ENCODE measurements around the gene EPG5. TPM values are rescaled to one million over a fixed set of nuclear protein-coding genes. Genes with fewer than 3 reads are reported as not detected.
A peak's percentile ranks its signal among the peaks of the same experiment; 100 is the strongest.

EPG5 gene
- total and polyA plus RNA-seq, 2 of the 4 experiments (the other 2 are of a cell fraction) = 37.3 to 114 TPM

- Histone ChIP-seq H3K4me3 (ENCODE audit: insufficient read depth, low read depth, low read length) (no peak overlapping the region), H3K4ac (ENCODE audit: low read depth, low read length) (peak overlapping the region; percentile 98), H3K27me3 (ENCODE audit: control insufficient read depth, insufficient read depth, low read length) (no peaks in the 10 kb centered on the region), H3K9ac (ENCODE audit: low read depth, low read length) (peak overlapping the region; percentile 98), H3K4me1 (ENCODE audit: control insufficient read depth, insufficient read depth, low read length) (peaks cover 24% of the 10 kb centered on the region), H4K91ac (ENCODE audit: insufficient read depth, low read depth, low read length) (peak overlapping the region; percentile 100), H2BK15ac (ENCODE audit: low read depth, low read length) (peak overlapping the region; percentile 100), H2BK20ac (ENCODE audit: low read depth, low read length) (peak overlapping the region; percentile 100), H2AFZ (replicated peaks; ENCODE audit: low read length, poor library complexity) (peak overlapping the region; percentile 25), H3K14ac (replicated peaks; ENCODE audit: low read depth, low read length) (peak overlapping the region; percentile 100), H2BK5ac (ENCODE audit: low read depth, low read length, poor library complexity, severe bottlenecking) (peak overlapping the region; percentile 100), H3K9me1 (ENCODE audit: insufficient read depth, low read length) (peaks cover 12% of the 10 kb centered on the region), H3K23ac (ENCODE audit: low read depth, low read length) (peak overlapping the region; percentile 100), H3K56ac (ENCODE audit: extremely low read depth, insufficient read depth, low read length) (peak overlapping the region; percentile 100), H3K27ac (ENCODE audit: insufficient read depth, low read length) (peak overlapping the region; percentile 100), H2BK120ac (ENCODE audit: low read depth, low read length) (peak overlapping the region; percentile 99), H3K9me3 (ENCODE audit: control insufficient read depth, insufficient read depth, low read length) (peaks cover 10% of the 10 kb centered on the region; the same call in 1 of the 2 replicates), H3K18ac (ENCODE audit: low read depth, low read length) (peak overlapping the region; percentile 100), H2AK5ac (ENCODE audit: low read depth, low read length) (peak overlapping the region; percentile 100), H3K4me2 (ENCODE audit: low read depth, low read length) (peak overlapping the region; percentile 67), H3K79me1 (ENCODE audit: low read depth in 1 of 2, low read length in 2 of 2) (peaks cover 0 to 24% of the 10 kb centered on the region in 2 experiments; a peak in 2 of 4 replicates), H4K5ac (ENCODE audit: low read depth, low read length) (peak overlapping the region; percentile 100), H4K20me1 (ENCODE audit: insufficient read depth, low read length) (no peaks in the 10 kb centered on the region), H3K36me3 (ENCODE audit: control insufficient read depth, insufficient read depth, low read length) (no peaks in the 10 kb centered on the region), H2AK9ac (replicated peaks; ENCODE audit: low read depth, low read length, poor library complexity) (peak overlapping the region; percentile 99), H4K8ac (ENCODE audit: low read depth in 2 of 2, low read length in 2 of 2) (peak overlapping the region; percentile 97 to 99)
- dilution Hi-C loops (cut with HindIII; ENCODE audit: low sequenced_read_pairs, unreplicated experiment) = no loop called here
- ChIA-PET POLR2A (ENCODE audit: unreplicated experiment) (interaction anchor here (0.9 to 1.4 kb wide), 4 partner anchors 31 to 81 kb away, joined by 3 to 5 read pairs (median 4); no protein-coding TSS in a partner anchor), CTCF (interaction anchor here (1.2 to 1.9 kb wide), 2 partner anchors 37 to 61 kb away, joined by 3 to 6 read pairs; no protein-coding TSS in a partner anchor)
- no CpG with 5 or more reads among the region's 2 CpGs for WGBS, 2 experiments (ENCODE audit: extremely low coverage in 2 of 2, insufficient read length in 1 of 2)
- no TSS peak for BruUV-seq (replicated peaks)
- DNase-seq (peak; percentile 99), ATAC-seq (ENCODE audit: low read depth) (peak; percentile 92)
- in situ Hi-C loops (cut with MboI; ENCODE audit: low sequenced_read_pairs) = no loop called here
- intact Hi-C loops (cut with micrococcal nuclease) = no loop called here
- no peak for TF ChIP-seq CEBPB (IDR thresholded peaks at IDR 0.05; ENCODE audit: low read depth, low read length)
- TF ChIP-seq MAZ (IDR thresholded peaks at IDR 0.05; ENCODE audit: borderline replicate concordance, low read depth, low read length) = no peak
- TF ChIP-seq CTCF (conservative IDR thresholded peaks at IDR 0.05; ENCODE audit: low read depth, low read length) = no peak
- TF ChIP-seq MXI1 (IDR thresholded peaks at IDR 0.05; ENCODE audit: borderline replicate concordance, low read depth, low read length) = no peak
- TF ChIP-seq FOS (IDR thresholded peaks at IDR 0.05; ENCODE audit: low read depth, low read length) = peak; percentile 99
- TF ChIP-seq RAD21 (IDR thresholded peaks at IDR 0.05; ENCODE audit: low read length) = peak; percentile 41
- TF ChIP-seq NFE2L2 (IDR thresholded peaks at IDR 0.05; ENCODE audit: low read depth, low read length) = peak; percentile 38; the same call in 1 of the 2 replicates
- peak; percentile 34; the same call in 1 of the 2 replicates for TF ChIP-seq MAFK (IDR thresholded peaks at IDR 0.05; ENCODE audit: low read depth, low read length)
- TF ChIP-seq USF2 (IDR thresholded peaks at IDR 0.05; ENCODE audit: low read depth, low read length) = peak; percentile 67
- TF ChIP-seq ELK1 (IDR thresholded peaks at IDR 0.05; ENCODE audit: borderline replicate concordance, low read depth, low read length) = no peak
- TF ChIP-seq CHD1 (IDR thresholded peaks at IDR 0.05; ENCODE audit: low read depth, low read length) = 0 out of 2 replicates have a peak, but pooled peaks have one; percentile 76
- TF ChIP-seq RFX5 (IDR thresholded peaks at IDR 0.05; ENCODE audit: low read depth, low read length) = no peak
- peak; percentile 58 for TF ChIP-seq POLR2A (IDR thresholded peaks at IDR 0.05; ENCODE audit: low read depth, low read length)
- no peak for TF ChIP-seq RCOR1 (IDR thresholded peaks at IDR 0.05; ENCODE audit: insufficient replicate concordance, low read length)
Observed at GRCh38 chr18:45802814-45803492, 164.2 kb downstream of the EPG5 start.

Measured in IMR-90 (cell line).